ENCODE results near the gene FKBP11.

FKBP11 gene
- 22.2 to 47.8 (median 38.8) reads per million in 3 experiments for total RNA-seq

GRCh38 chr12:48925304-48926011, at the start of gene FKBP11:
FKBP11 (minus strand) TSS chr12:48925492; CDS start chr12:48925428, 64 bp downstream.
- peak; percentile 82 for DNase-seq

GRCh38 chr12:48973941-48974673, 48.8 kb upstream of the FKBP11 start:
- no peak for DNase-seq

- no peak for DNase-seq
Observed at GRCh38 chr12:48973531-48973930, 48.2 kb upstream of the FKBP11 start.

GRCh38 chr12:48972952-48973483, 47.7 kb upstream of the FKBP11 start:
- no peak for DNase-seq

DNA sequence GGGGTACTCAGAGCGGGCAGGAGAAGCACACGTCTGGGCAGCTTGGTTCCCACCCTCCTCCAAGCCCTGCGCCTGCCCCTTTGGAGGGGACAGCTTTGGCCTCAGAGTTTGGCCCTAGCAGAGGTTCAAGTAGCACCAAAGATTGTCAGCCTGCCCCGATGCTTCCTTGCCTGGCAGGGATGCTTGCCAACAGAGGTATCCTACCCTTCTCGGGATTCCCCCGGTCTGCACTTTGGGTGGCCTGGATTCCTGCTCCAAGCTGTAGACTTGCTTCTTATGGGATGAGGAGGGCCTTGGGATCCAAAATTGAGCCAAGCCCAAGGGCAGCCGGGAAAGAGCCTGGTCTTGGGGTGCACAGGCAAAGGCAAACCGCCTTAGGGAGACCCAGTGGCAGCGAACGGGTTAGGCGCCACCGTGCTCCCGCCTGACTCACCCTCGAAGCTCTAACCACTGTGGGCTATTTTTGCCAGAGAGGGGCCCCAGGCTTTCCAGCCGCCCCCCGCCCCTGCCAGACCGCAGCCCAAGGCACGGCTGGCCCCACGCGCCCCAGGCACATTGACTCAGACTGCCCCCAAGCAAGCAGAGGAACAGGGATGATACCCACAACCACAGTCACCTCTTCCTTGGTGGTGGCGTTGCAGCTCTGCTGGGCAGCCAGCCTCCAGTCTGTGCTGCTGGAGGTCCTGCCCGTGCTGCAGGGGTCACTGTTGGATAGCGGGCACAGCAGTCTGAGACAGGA, 47.1 kb upstream of the FKBP11 start:
- no peak for DNase-seq

- no peak for DNase-seq
Observed at GRCh38 chr12:48970702-48971334, 45.5 kb upstream of the FKBP11 start.

DNA sequence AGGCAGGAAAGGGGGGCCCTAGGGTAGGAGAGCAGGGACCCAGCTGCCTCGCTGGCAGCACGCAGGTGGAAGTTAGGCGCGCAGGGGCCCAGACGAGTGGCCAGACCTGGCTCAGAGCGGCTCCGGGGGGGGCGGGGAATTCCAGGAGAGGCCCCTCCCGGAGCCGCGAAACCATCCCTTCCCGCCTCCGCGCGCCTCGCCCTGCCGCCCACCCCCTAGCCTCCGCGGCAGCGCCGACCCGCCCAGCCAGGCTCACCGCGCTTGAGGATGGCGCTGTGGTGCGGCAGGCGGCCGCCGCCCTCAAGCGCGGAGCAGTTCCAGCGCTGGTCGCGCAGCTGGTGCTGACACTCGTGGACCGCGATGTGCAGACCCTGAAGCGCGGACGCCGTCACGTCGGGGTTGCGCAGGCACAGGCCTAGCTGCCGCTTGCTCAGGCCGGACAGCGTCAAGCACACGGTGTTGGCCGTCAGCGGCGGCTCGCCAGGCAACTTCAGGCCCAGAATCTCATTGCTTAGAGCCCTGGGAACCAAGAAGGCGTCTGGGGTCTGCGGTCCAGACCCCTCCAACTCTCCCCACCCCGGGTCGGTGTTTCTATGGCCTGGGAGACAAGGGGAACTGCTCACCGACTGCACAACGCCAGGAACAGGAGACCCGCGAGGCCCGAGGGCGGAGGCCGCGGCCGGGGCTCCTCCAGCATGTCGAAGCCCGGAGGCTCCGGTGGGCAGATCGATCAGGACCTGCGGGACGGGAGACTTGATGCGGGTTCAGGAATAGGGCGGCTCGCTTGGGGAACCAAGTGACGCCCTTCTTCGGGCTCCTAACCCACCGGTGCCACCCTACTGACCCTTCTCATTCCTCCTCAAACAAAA, 44.8 kb upstream of the FKBP11 start:
- DNase-seq: no peak

DNA sequence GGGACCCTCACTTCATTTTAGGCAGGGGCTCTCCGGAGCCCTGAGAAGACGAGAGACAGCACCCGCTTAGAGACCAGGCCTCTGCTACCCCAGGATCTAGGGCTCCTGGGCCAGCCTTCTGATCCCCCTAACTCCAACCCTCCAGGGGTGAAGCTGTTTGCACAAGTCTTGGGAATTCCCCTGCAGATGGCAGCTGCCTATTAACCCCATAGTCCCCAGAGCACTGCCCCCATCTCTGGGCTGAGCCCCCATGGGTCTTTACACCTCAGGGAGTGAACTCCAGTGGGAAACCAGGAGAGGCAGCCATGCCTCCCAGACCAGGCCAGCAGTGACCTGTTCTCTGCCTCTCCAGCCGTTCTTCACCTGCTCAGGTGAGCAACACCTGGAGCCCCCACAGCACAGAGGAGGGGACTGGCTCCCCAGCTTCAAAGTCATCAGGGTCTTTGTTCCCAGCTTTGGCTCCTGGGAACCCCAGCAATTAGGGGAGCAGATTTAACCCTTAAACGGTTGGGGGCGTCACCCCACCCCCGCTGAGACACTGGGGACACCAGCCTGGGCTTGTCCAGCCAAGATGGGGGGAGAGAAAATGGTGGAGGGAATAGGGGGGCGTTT, 44.0 kb upstream of the FKBP11 start:
- DNase-seq: no peak

DNA sequence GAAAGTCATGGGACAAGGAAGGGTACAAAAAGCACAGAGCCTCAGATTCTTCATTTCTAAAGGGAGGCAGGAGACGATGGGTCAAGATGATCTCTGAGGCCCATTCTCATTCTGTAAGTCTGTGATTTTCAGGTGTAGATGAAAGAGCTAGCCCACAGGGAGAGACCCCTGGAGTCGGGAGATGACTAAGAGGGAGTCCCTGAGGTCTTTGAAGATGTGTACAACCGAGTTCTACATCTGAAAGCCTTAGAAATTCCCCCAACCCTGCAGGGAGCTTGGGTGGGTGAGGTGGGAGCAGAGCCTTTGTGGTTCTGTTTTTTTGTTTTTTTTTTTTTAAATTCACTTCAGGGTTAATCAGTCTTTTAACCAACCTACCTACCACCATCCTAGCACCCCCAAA, 43.2 kb upstream of the FKBP11 start:
- DNase-seq: no peak

DNA sequence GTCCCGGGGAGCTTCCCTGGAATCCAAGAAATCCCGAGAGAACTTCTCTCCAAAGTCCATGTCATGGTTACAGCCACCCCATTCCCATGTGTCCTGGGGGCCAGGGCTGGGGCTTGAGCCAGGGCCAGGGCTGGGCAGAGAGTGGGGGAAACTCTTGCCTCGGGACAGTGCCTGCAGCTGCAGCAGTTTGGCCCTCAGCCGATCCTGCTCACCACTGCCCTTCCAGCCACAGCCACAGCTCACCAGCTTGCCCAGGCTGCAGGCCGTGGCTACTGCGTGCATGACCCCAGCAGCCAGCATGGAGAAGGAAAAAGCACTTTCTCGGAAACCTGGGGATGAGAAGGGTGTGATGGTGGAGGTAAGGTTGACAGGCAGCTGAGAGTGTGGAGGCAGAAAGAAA, 42.7 kb upstream of the FKBP11 start:
- no peak for DNase-seq

DNA sequence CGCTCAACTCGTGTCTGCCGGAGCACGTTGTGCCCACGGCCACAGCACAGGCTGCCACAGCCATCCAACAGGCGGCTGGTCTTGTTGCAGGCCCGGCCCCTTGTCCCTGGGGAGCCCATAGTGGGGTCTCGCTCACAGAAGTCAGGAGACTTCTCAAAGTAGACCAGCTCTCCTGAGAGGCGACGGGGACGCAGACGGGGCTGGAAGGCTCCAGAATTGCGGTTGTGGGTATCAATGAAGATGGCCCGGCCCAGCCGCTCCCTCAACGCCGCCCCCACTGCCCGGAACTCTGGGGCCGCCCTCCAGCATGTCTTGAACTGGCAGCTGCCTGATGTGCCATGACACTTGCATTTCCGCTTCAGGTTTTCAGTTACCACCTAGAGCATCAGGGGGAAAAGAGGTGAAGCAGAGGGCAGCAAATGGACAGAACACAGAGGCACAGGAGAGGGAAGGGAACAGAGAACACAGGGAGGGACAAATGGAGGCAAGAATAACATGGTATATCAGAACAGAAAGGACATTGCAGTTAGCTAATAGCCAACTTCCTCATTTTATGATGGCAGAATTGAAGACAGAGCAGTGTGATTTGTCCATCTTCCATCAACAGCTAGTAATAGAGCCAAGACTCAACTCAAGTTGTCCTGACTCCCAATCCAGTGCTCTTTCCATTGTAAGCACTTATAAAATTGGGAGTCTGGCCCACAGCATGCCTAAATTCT, 41.0 kb upstream of the FKBP11 start:
- DNase-seq: no peak

GRCh38 chr12:48965298-48965838, 40.1 kb upstream of the FKBP11 start:
- DNase-seq: no peak

GRCh38 chr12:48961801-48962200, 36.5 kb upstream of the FKBP11 start:
- DNase-seq: no peak

DNA sequence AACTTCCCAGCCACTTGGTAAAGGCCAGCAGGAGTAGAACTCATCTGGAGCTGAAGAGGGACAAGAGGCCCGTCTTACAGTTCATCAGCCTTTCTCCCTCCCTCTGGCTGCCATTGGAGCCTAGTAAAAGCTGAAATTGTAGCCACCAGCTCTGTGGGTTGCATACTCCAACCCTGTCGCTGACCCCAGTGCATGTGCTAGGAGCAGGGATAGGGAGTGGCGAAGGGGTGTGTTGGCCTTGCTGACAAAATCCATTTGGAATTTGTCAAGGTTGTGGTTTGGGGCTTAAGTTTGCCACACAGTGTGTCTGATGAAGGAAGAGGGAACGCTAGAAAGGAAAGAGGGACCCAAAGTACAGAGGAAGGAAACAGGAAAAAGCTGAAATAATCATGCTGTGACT, 36.0 kb upstream of the FKBP11 start:
- no peak for DNase-seq

GRCh38 chr12:48960834-48961233, 35.5 kb upstream of the FKBP11 start:
- DNase-seq: no peak

DNA sequence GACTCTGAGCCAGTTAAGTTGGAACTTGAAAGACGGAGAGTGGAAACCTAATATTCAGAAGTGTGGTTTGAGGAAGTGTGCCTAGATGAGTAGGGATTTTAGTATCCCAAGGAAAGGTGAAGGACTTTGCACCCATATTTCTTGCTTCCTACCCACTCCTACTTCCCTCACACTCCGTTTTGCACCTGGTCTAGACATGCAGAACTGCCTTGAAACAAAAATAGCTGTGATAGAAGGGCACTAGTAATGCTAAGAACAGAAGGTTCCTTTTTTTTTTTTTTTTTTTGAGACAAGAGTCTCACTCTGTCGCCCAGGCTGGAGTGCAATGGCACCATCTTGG, 32.7 kb upstream of the FKBP11 start:
- DNase-seq: no peak

- DNase-seq: peak; percentile 91
Observed at GRCh38 chr12:48957141-48958048, 32.1 kb upstream of the FKBP11 start, which contains the start of gene ARF3. ARF3 (minus strand) TSS chr12:48957487; CDS start chr12:48941095, 16,392 bp downstream.

- DNase-seq: no peak
Observed at GRCh38 chr12:48956279-48957140, 31.2 kb upstream of the FKBP11 start.
